ENCODE data around the gene PACSIN1.

The PACSIN1 gene

DNA sequence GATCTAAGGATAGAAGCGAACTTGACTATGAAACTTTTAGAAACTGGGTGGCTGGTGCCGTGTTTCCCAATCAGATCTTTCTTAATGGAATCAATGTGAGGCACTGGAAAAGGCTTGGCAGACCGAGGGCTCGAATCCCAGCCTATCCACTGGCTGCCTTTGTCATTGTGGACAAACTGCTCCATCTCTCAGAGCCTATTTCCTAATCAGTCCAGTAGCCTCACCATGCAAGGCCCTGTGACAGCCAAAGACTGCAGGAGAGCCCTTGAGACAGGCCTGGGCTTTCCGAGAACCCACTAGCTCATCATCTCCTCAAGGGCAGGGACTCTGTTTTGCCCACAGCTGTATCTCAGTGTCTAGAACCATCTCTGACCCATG, 46.9 kb downstream of the PACSIN1 start:
- no peak for FAIRE-seq
- DNase-seq (ENCODE audit: extremely low spot score, insufficient read length, low read depth), result no peak

GRCh38 chr6:34513646-34514045, 47.8 kb downstream of the PACSIN1 start:
- FAIRE-seq (no peak), DNase-seq (ENCODE audit: extremely low spot score, insufficient read length, low read depth) (no peak)

- DNase-seq (ENCODE audit: extremely low spot score, insufficient read length, low read depth) (no peak), FAIRE-seq (no peak)
Observed at GRCh38 chr6:34514112-34514511, 48.2 kb downstream of the PACSIN1 start.

GRCh38 chr6:34514593-34515472, 49.0 kb downstream of the PACSIN1 start:
- FAIRE-seq, result no peak

DNA sequence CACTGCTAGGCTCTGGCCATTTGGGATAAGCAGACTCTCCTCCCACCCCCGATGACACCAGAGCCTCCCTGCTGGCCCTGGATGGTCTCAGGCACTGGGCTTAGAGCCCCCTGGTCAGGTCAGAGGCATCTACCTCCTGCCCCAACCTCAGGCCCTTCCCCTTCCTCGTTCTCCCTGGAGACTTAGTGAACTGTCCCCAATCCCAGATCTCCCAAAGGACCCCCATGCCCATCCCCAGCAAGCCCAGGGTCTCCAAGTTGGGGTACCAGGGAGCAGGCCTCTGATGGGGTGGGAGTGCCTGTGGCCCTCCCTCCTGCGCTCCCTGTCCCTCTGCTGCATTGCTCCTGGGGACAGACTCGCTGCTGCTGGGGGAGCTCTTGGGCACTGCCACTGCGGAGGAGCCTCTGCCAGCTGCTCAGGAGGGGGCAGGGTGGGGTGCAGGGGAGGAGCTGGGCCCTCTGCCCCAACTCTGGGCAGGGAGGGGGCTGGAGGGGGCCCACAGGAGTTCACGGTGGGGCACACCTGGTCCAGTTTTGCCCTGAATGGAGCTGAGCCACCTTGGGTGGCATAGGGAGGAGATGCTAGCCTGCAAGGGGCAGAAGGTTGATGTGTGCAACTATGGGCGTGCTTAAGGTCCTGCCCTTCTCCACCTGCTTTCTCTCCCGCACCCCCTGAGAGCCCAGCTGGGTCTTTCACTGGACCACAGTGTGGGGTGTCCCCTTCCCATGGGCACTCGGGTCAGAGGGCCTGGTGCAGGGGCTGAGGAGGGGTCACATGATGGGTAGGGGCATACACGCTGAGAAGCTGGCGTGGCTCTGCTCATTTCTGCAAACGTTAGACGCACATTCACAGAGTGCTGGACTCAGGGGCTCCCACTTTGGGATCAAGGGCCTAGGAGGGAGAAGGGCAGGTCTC, 49.9 kb downstream of the PACSIN1 start:
- no peak for FAIRE-seq
- DNase-seq (ENCODE audit: extremely low spot score, insufficient read length, low read depth), result no peak

More at GRCh38 chr6:34514593-34515472, 49.0 kb downstream of the PACSIN1 start:
- DNase-seq (ENCODE audit: extremely low spot score, insufficient read length, low read depth), result no peak

- DNase-seq (ENCODE audit: extremely low spot score, insufficient read length, low read depth) (no peak), FAIRE-seq (no peak)
Observed at GRCh38 chr6:34516391-34517324, 50.8 kb downstream of the PACSIN1 start.

GRCh38 chr6:34517461-34517881, 51.6 kb downstream of the PACSIN1 start:
- no peak for DNase-seq (ENCODE audit: extremely low spot score, insufficient read length, low read depth)
- FAIRE-seq, result no peak

DNA sequence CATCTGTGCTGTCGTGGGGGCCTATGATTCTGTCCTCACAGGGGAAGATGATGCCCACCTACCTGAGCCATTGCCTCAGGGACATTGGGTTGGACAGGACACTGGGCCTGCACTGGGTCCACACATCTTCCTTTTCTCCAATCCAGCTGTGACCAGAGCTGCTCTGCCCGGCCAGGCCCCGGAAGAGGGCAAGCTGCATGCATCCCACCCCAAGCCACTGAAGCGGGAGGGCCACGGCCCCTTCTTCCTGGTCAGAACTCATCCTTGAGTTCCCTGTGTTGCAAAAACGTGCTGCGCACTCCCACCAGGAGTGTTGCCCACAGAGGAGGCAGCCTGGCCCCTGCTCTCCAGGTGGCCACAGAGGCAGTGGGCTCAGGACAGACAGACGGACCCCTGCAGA, 52.1 kb downstream of the PACSIN1 start:
- FAIRE-seq (no peak), DNase-seq (ENCODE audit: extremely low spot score, insufficient read length, low read depth) (no peak)

- FAIRE-seq (no peak), DNase-seq (ENCODE audit: extremely low spot score, insufficient read length, low read depth) (no peak)
Observed at GRCh38 chr6:34518669-34519365, 52.9 kb downstream of the PACSIN1 start.

DNA sequence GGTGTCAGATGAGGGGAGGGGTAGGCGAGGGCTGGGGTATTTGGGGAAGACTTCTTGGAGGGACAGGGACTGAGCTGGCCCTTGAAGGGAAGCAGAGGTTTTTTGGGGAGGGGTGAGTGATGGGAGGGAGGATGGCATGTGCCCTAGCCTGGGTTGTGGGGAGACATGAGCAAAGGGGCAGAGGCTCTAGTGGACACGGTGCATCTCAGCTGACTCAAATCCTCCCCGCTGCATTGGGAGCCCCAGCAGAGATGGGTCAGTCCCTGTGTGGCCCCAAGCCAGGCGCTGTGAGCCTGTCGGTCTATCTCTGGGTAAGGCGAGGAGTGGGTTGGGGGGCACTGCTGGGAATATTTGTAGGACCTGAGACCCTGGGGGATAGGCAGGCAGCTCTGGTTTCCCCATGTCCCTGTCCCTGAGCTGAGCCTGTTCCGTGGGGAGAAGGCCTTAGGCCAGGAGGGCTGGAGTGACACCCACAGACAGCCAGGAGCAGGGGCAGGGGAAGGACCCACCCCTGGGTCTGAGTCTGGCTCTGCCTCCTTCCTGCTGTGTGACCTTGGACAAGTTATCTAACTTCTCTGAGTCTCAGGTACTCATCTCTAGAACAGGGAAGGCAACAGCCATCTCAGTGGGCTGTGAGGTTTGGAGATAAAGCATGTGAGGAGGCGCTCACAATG, 54.2 kb downstream of the PACSIN1 start:
- FAIRE-seq, result no peak

DNA sequence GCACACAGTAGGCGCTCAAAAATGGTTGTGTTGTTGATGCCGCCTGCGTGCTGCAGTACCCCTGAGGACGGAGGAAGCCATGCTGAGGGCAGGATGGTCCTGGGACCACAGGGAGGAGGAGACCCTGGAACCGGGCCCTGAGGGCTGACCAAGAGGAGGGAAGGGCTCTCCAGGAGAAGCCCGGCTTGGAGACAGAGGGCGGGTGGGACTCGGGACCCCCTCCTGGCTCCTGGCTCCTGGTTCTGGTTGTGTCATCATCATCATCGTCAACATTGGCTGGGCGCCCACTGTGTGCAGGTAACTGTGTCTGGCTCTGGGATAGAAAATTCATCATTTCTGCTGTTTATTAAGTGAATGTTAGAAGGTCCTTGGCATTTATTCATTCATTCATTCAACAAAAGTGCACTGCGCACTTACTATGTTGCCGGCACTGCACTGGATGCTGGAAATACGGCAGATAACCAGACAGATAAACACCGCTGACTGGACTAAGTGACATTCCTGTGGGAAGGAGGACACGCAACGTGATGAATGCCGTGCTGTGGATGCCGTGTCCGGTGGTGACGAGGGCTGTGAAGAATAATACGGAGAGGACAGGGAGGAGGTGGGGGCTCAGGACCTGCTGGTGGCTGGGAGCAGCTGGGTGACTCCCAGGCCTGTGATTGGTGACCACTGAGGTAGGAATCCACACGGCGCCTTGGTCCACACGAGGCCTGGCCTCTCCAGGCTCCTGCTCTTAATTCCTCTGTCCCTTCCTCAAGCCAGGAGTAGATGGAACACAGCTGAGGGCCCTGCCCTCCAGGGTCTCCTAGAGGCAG, 55.0 kb downstream of the PACSIN1 start:
- FAIRE-seq, result no peak
- no peak for DNase-seq (ENCODE audit: extremely low spot score, insufficient read length, low read depth)

More for the DNA sequence above, 54.2 kb downstream of the PACSIN1 start:
- DNase-seq (ENCODE audit: extremely low spot score, insufficient read length, low read depth), result no peak

DNA sequence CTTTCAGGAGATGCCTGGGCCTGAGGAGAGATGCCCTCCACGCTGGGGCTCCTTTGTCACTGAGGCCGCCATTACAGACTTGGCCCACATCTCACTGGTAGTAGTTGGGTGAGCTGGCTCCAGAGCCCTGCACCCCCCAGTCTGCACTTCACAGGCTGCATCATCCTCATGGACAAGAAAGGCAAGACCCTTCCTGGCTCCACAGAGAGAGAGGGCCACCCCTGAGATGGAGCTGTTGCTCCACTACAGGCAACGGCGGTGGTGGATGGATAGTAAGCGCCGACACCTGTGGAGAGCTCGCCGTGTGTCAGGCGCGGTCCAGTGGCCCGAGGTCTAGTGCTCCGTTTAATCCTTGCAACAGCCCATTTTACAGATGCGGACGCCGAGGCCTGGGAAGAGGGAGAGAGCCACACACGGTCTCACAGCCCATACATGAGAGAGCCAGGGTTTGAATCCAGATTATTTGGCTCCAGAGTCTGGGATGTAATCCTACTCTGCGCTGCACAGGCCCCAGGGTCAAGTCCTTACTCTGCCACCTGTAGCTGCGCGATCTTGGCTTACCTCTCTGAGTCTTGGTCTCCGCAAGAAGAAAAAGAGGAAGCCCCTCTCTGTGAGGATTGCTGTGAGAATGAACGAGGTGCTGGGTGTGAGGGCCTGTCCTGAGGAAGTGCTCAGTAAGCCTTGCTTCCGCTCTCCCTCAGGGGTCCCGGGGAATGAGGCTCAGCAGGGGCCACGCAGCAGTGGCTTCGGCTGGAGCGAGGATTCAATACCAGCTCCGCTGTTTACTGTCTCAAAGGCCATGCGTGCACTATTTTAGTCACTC, 55.8 kb downstream of the PACSIN1 start:
- FAIRE-seq, result no peak

DNA sequence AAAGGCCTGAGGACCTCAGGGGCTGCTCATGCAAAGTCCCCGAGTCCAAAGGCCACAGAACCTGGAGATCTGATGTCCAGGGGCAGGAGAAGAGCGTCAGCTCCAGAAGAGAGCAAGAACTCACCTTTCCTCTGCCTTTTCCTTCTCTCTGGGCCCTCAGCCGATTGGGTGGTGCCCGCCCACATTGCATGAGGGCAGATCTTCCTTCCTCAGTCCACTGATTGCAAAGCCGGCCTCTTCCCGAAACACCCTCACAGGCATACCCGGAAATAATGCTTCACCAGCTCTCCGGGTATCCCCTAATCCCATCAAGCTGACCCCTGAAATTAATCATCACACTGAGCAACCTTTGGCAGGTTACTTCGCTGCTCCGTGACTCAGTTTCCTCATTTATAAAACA, 56.9 kb downstream of the PACSIN1 start:
- no peak for DNase-seq (ENCODE audit: extremely low spot score, insufficient read length, low read depth)
- no peak for FAIRE-seq

More for the DNA sequence above, 55.8 kb downstream of the PACSIN1 start:
- no peak for DNase-seq (ENCODE audit: extremely low spot score, insufficient read length, low read depth)

DNA sequence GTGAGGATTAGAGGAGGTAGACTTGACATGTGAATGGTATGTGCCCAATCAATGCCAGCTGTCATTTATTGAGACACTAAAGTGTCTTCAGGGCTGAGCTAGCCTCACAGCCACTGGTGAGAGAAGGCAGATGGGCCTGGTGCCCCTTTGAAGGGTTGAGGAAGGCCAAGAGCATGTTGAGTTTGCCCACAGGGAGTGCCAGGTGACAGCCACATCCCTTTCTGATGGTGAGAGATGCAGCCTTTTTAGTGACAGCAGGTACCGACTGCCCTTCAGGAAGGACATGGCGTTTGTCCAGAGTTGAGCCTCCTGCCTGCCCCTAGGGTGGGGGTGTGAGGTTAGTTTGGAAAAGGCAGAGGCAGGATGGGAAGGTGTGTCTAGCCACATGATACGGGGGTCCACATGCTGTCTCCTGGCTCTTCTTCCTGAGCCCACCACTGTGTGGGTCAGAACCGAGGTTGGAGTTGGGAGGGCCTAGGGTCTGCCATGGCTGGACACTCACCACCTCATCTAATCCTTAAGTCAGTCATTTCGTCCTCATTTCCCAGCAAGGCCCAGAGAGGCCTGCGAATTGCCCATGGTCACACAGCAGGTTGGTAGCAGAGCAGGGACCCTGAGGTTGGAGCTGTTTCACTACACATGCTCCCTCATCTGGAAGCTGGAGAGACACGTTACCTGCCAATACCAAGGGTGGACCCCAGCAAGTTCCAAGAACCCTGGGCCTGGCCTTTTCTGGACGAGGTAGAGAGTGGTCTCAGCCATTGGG, 57.7 kb downstream of the PACSIN1 start:
- no peak for FAIRE-seq
- DNase-seq (ENCODE audit: extremely low spot score, insufficient read length, low read depth), result no peak

DNA sequence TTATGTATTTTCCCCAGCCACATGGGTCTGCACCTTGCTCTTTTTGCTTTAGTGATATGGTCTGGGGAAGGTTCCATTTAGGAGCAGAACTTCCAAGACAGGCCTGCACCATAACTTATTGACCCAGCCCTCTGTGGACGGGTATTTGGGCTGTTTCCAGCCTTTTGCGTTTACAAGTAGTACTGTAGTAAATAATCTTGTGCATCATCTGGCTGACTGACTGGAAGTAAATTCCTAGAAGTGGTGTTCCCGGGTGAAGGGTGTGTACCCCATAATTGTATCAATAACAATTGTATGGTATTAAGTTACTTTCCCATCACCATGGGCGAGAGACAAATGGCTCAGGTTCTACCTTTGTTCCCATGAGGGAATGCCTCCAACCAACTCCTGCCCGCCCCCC, 58.6 kb downstream of the PACSIN1 start:
- no peak for DNase-seq (ENCODE audit: extremely low spot score, insufficient read length, low read depth)
- FAIRE-seq, result no peak

GRCh38 chr6:34524971-34525370, 59.1 kb downstream of the PACSIN1 start:
- FAIRE-seq, result no peak
- no peak for DNase-seq (ENCODE audit: extremely low spot score, insufficient read length, low read depth)

Measured in GM18507 (cell line).